RPMI8226 (cell line): ENCODE measurements around the gene C1QTNF8.

Experiments
- DNase-seq: peaks from one replicate; pipeline ENCODE4 v3.0.0-alpha.2; 2015

Gene C1QTNF8

GRCh38 chr16:1073566-1074378, 22.3 kb downstream of the C1QTNF8 start:
- no peak for DNase-seq

- DNase-seq = no peak
Observed at GRCh38 chr16:1073262-1073558, 22.8 kb downstream of the C1QTNF8 start.

- no peak for DNase-seq
Observed at GRCh38 chr16:1072526-1073261, 23.4 kb downstream of the C1QTNF8 start, which contains the start of gene SSTR5. Gene SSTR5 (plus strand): TSS chr16:1072747. CDS start chr16:1078869, 6,122 bp downstream.

GRCh38 chr16:1071561-1072225, 24.4 kb downstream of the C1QTNF8 start:
- DNase-seq = no peak

- no peak for DNase-seq
Observed at GRCh38 chr16:1070864-1071408, 25.1 kb downstream of the C1QTNF8 start.

- no peak for DNase-seq
Observed at GRCh38 chr16:1070084-1070863, 25.8 kb downstream of the C1QTNF8 start.

GRCh38 chr16:1069154-1069553, 26.9 kb downstream of the C1QTNF8 start:
- no peak for DNase-seq

- DNase-seq = no peak
Observed at GRCh38 chr16:1068451-1068850, 27.6 kb downstream of the C1QTNF8 start.

- no peak for DNase-seq
Observed at GRCh38 chr16:1067629-1068028, 28.4 kb downstream of the C1QTNF8 start.

- DNase-seq = no peak
Observed at GRCh38 chr16:1066584-1067172, 29.4 kb downstream of the C1QTNF8 start.

GRCh38 chr16:1065469-1066128, 30.4 kb downstream of the C1QTNF8 start:
- no peak for DNase-seq

- DNase-seq = no peak
Observed at GRCh38 chr16:1063728-1064127, 32.3 kb downstream of the C1QTNF8 start.

- no peak for DNase-seq
Observed at GRCh38 chr16:1062895-1063294, 33.1 kb downstream of the C1QTNF8 start.

GRCh38 chr16:1061769-1062505, 34.1 kb downstream of the C1QTNF8 start:
- DNase-seq = no peak

- DNase-seq = no peak
Observed at GRCh38 chr16:1060416-1061340, 35.4 kb downstream of the C1QTNF8 start.

- DNase-seq = no peak
Observed at GRCh38 chr16:1059310-1059709, 36.7 kb downstream of the C1QTNF8 start.

- DNase-seq = no peak
Observed at GRCh38 chr16:1058216-1058615, 37.8 kb downstream of the C1QTNF8 start.

- DNase-seq = peak; percentile 72
Observed at GRCh38 chr16:1057252-1057932, 38.7 kb downstream of the C1QTNF8 start.

GRCh38 chr16:1056196-1056595, 39.8 kb downstream of the C1QTNF8 start:
- no peak for DNase-seq
